Measurements from ENCODE around the gene ADAR. TPM values are rescaled to one million over a fixed set of nuclear protein-coding genes. Genes with fewer than 3 reads are reported as not detected.

Gene ADAR
- total RNA-seq, 2 donors from 2014 or later: 115 to 125 TPM

GRCh38 chr1:154553056-154554030 is 54.6 kb downstream of the ADAR start:
- Histone ChIP-seq H3K4me1 (peaks cover 7% of the 10 kb centered on the region), H3K9me3 (no peaks in the 10 kb centered on the region), H3K36me3 (peaks cover 47% of the 10 kb centered on the region), H3K27me3 (no peaks in the 10 kb centered on the region), H3K27ac (no peak overlapping the region), H3K4me3 (no peak overlapping the region), H3K9ac (ENCODE audit: low read depth in 2 of 2, low read length in 2 of 2) (no peak overlapping the region)
- intact Hi-C loops (cut with DNase I): no loop called here
- no peak for TF ChIP-seq CTCF (IDR thresholded peaks at IDR 0.05)
- DNase-seq: no peak

- Histone ChIP-seq H3K4me1 (peaks cover 7% of the 10 kb centered on the region), H3K36me3 (peaks cover 47% of the 10 kb centered on the region), H3K9ac (ENCODE audit: low read depth in 2 of 2, low read length in 2 of 2) (no peak overlapping the region), H3K27ac (no peak overlapping the region), H3K4me3 (no peak overlapping the region), H3K27me3 (no peaks in the 10 kb centered on the region), H3K9me3 (no peaks in the 10 kb centered on the region)
- DNase-seq: no peak
- intact Hi-C loops (cut with DNase I): no loop called here
- no peak for TF ChIP-seq CTCF (IDR thresholded peaks at IDR 0.05)
Measured at GRCh38 chr1:154552036-154552435, 56.0 kb downstream of the ADAR start.

- no peak for TF ChIP-seq CTCF (IDR thresholded peaks at IDR 0.05)
- H3K9me3 ChIP-seq: no peaks in the 10 kb centered on the region
- no peak overlapping the region for H3K4me3 ChIP-seq
- H3K9ac ChIP-seq (ENCODE audit: low read depth in 2 of 2, low read length in 2 of 2): no peak overlapping the region
- H3K4me1 ChIP-seq: peaks cover 4% of the 10 kb centered on the region
- no peaks in the 10 kb centered on the region for H3K27me3 ChIP-seq
- intact Hi-C loops (cut with DNase I): no loop called here
- H3K36me3 ChIP-seq: peaks cover 47% of the 10 kb centered on the region
- no peak overlapping the region for H3K27ac ChIP-seq
- peak; percentile 29 for DNase-seq
Measured at GRCh38 chr1:154551474-154551873, 56.5 kb downstream of the ADAR start.

GRCh38 chr1:154550657-154551056 is 57.3 kb downstream of the ADAR start:
- DNase-seq: no peak
- Histone ChIP-seq H3K9ac (ENCODE audit: low read depth in 2 of 2, low read length in 2 of 2) (no peak overlapping the region), H3K4me3 (no peak overlapping the region), H3K4me1 (no peaks in the 10 kb centered on the region), H3K27ac (no peak overlapping the region), H3K36me3 (peaks cover 45% of the 10 kb centered on the region), H3K9me3 (no peaks in the 10 kb centered on the region), H3K27me3 (no peaks in the 10 kb centered on the region)
- no peak for TF ChIP-seq CTCF (IDR thresholded peaks at IDR 0.05)
- intact Hi-C loops (cut with DNase I): no loop called here

GRCh38 chr1:154550070-154550469 is 57.9 kb downstream of the ADAR start:
- intact Hi-C loops (cut with DNase I): no loop called here
- no peak overlapping the region for H3K4me3 ChIP-seq
- no peaks in the 10 kb centered on the region for H3K27me3 ChIP-seq
- H3K9me3 ChIP-seq: no peaks in the 10 kb centered on the region
- DNase-seq: no peak
- H3K36me3 ChIP-seq: peaks cover 39% of the 10 kb centered on the region
- no peak for TF ChIP-seq CTCF (IDR thresholded peaks at IDR 0.05)
- no peak overlapping the region for H3K9ac ChIP-seq (ENCODE audit: low read depth in 2 of 2, low read length in 2 of 2)
- no peaks in the 10 kb centered on the region for H3K4me1 ChIP-seq
- no peak overlapping the region for H3K27ac ChIP-seq
